BLaER1 (cell line): ENCODE results near the gene DIP2A.

Experiments
- H3K27ac ChIP-seq: shearing (Covaris generic); formaldehyde crosslinking; 2 replicates; pipeline ENCODE4 v1.8.1; 2022
- H3K27me3 ChIP-seq: shearing (Covaris generic); formaldehyde crosslinking; 2 replicates; pipeline ENCODE4 v1.8.1; 2022
- H3K36me3 ChIP-seq: shearing (Covaris generic); formaldehyde crosslinking; 2 replicates; pipeline ENCODE4 v1.8.1; 2022
- H3K4me1 ChIP-seq: shearing (Covaris generic); formaldehyde crosslinking; 2 replicates; pipeline ENCODE4 v1.8.1; 2022
- H3K4me2 ChIP-seq: shearing (Covaris generic); formaldehyde crosslinking; 2 replicates; pipeline ENCODE4 v1.8.1; 2022
- H3K4me3 ChIP-seq: shearing (Covaris generic); formaldehyde crosslinking; 2 replicates; pipeline ENCODE4 v1.8.1; 2022
- H3K9ac ChIP-seq: shearing (Covaris generic); formaldehyde crosslinking; 2 replicates; pipeline ENCODE4 v1.8.1; 2022
- H3K9me3 ChIP-seq: shearing (Covaris generic); formaldehyde crosslinking; 2 replicates; pipeline ENCODE4 v1.8.1; 2022
- H4K20me1 ChIP-seq: shearing (Covaris generic); formaldehyde crosslinking; 2 replicates; pipeline ENCODE4 v1.8.1; 2022
- Cebpa-rat ChIP-seq: shearing (Covaris generic); IDR thresholded peaks from 2 replicates; pipeline ENCODE4 v1.8.1; 2022

Gene DIP2A

GRCh38 chr21:46477765-46478164 is 19.1 kb downstream of the DIP2A start:
- Histone ChIP-seq H4K20me1 (peaks cover 17% of the 10 kb centered on the region; the same call in 1 of the 2 replicates), H3K9ac (no peak overlapping the region), H3K4me2 (no peak overlapping the region), H3K9me3 (0 out of 2 replicates have a peak, but pooled peaks cover 3% of the 10 kb centered on the region), H3K4me3 (no peak overlapping the region), H3K36me3 (peaks cover 46% of the 10 kb centered on the region), H3K4me1 (no peaks in the 10 kb centered on the region), H3K27ac (no peak overlapping the region), H3K27me3 (no peaks in the 10 kb centered on the region)
- no peak for TF ChIP-seq Cebpa-rat

DNA sequence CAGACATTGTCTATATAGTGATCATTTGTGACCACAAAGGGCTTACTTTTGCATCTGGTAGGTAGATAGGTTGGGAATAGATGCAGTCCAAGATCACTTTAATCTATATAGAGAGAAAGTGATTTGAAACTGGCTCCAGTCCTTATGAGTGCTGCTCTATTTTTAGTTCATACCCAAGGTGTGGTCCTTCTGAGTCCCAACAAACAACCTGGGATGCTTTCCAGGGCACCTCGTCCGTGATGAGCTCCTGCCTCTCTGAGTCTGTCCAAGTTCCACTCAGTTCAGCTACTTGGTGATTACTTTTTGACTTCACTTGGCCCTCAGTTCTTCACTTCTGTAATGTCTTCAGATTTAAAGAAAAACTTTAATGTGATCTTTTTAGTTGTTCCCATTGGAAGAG is 20.2 kb downstream of the DIP2A start:
- Histone ChIP-seq H3K9me3 (0 out of 2 replicates have a peak, but pooled peaks cover 3% of the 10 kb centered on the region), H3K36me3 (peaks cover 46% of the 10 kb centered on the region), H3K27me3 (no peaks in the 10 kb centered on the region), H3K4me2 (no peak overlapping the region), H3K27ac (no peak overlapping the region), H3K4me1 (no peaks in the 10 kb centered on the region), H4K20me1 (peaks cover 28% of the 10 kb centered on the region; the same call in 1 of the 2 replicates), H3K9ac (no peak overlapping the region), H3K4me3 (no peak overlapping the region)
- no peak for TF ChIP-seq Cebpa-rat

DNA sequence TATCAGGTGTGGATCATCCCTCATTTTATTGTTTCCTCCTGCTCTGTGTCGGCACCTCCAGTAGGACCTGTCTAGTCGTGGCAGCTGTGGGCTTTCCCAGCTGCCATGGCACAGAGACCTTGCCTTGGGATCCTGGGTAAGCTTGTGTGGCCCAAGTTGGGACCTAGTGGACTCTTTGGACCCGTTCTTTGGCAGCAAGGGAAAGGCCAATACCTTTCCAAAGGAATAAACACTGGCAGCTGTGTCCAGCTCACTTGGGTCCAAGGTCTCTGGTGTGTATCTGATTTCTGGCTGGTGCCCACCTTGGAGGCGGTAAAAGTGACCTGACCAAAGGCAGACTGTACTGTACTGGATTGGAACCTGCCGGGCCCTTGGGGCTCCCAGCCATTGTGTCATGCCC is 21.8 kb downstream of the DIP2A start:
- no peak for TF ChIP-seq Cebpa-rat
- H3K27ac ChIP-seq: no peak overlapping the region
- 0 out of 2 replicates have a peak, but pooled peaks cover 3% of the 10 kb centered on the region for H3K9me3 ChIP-seq
- peaks cover 34% of the 10 kb centered on the region; the same call in 1 of the 2 replicates for H4K20me1 ChIP-seq
- H3K4me1 ChIP-seq: no peaks in the 10 kb centered on the region
- no peak overlapping the region for H3K9ac ChIP-seq
- H3K36me3 ChIP-seq: peaks cover 51% of the 10 kb centered on the region
- no peak overlapping the region for H3K4me3 ChIP-seq
- H3K27me3 ChIP-seq: no peaks in the 10 kb centered on the region
- H3K4me2 ChIP-seq: no peak overlapping the region

DNA sequence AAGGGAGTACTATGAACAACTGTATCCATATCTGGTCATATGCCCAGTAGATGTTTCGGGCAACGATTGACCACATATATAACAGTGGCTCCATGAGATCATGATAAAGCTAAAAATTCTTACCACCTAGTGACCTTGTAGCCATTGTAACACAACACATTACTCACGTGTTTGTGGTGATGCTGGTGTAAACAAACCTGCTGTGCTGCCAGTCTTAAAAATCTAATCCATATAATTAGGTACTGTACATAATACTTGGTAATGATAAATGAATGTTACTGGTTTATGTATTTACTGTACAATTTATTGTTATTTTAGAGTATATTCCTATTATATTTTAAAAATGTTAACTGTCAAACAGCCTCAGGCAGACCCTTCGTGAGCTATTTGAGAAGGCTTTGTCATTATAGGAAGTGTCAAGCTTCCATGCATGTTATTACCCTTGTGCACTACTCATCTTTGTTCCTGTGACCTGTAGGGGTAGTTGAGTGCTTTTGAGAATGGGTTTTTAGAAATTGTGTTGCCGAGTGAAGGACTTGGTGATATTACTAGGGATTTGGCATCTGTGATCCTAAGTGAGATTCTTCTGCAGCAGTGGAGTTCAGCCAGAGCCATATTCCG is 23.6 kb downstream of the DIP2A start:
- H3K4me2 ChIP-seq: no peak overlapping the region
- peaks cover 34% of the 10 kb centered on the region; the same call in 1 of the 2 replicates for H4K20me1 ChIP-seq
- no peak overlapping the region for H3K4me3 ChIP-seq
- no peaks in the 10 kb centered on the region for H3K4me1 ChIP-seq
- no peaks in the 10 kb centered on the region for H3K27me3 ChIP-seq
- no peak overlapping the region for H3K27ac ChIP-seq
- H3K36me3 ChIP-seq: peaks cover 56% of the 10 kb centered on the region
- no peaks in the 10 kb centered on the region for H3K9me3 ChIP-seq
- H3K9ac ChIP-seq: no peak overlapping the region
- TF ChIP-seq Cebpa-rat: no peak

GRCh38 chr21:46482846-46483231 is 24.1 kb downstream of the DIP2A start:
- H4K20me1 ChIP-seq: peaks cover 34% of the 10 kb centered on the region; the same call in 1 of the 2 replicates
- H3K27me3 ChIP-seq: no peaks in the 10 kb centered on the region
- no peak for TF ChIP-seq Cebpa-rat
- no peaks in the 10 kb centered on the region for H3K9me3 ChIP-seq
- no peak overlapping the region for H3K4me3 ChIP-seq
- no peak overlapping the region for H3K27ac ChIP-seq
- no peaks in the 10 kb centered on the region for H3K4me1 ChIP-seq
- no peak overlapping the region for H3K9ac ChIP-seq
- H3K4me2 ChIP-seq: no peak overlapping the region
- H3K36me3 ChIP-seq: peaks cover 54% of the 10 kb centered on the region

GRCh38 chr21:46483300-46484295 is 24.9 kb downstream of the DIP2A start:
- TF ChIP-seq Cebpa-rat: no peak
- H3K9ac ChIP-seq: no peak overlapping the region
- no peaks in the 10 kb centered on the region for H3K9me3 ChIP-seq
- H3K4me3 ChIP-seq: no peak overlapping the region
- no peak overlapping the region for H3K4me2 ChIP-seq
- no peaks in the 10 kb centered on the region for H3K4me1 ChIP-seq
- H3K36me3 ChIP-seq: peaks cover 56% of the 10 kb centered on the region
- H4K20me1 ChIP-seq: peaks cover 34% of the 10 kb centered on the region; the same call in 1 of the 2 replicates
- H3K27ac ChIP-seq: no peak overlapping the region
- no peaks in the 10 kb centered on the region for H3K27me3 ChIP-seq

DNA sequence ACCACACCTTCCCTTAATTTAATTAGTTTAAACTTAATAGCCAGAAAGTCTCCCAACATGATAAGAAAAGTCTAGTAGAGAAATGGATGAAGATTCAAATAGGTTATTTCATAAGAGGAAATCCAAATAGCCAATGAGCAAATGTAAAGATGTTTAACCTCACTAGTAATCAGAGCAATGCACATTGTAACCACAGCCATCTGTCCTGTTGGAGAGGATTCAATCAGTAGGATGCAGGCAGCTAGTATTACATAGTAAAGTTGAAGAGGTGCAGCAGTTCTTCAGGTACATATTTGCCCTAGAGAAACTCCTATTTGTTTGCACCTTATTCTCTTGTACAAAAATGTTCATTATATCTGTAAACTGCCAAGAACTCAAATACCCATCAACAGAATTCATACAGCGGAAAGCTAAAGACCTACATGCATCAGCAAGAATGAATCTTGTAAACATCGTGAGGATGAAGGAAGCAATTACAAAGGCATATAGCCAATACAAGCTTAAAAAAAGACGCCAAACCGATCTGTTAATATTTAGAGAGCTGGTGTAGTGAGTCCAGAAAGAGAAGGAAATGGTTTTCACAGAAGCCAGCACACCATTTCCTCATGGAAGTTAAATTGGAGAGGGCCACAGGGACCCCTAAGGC is 27.9 kb downstream of the DIP2A start:
- no peak overlapping the region for H3K9ac ChIP-seq
- H4K20me1 ChIP-seq: peaks cover 37% of the 10 kb centered on the region
- H3K9me3 ChIP-seq: no peaks in the 10 kb centered on the region
- no peak overlapping the region for H3K27ac ChIP-seq
- H3K27me3 ChIP-seq: no peaks in the 10 kb centered on the region
- peaks cover 58% of the 10 kb centered on the region for H3K36me3 ChIP-seq
- no peak overlapping the region for H3K4me2 ChIP-seq
- no peak overlapping the region for H3K4me3 ChIP-seq
- TF ChIP-seq Cebpa-rat: no peak
- H3K4me1 ChIP-seq: no peaks in the 10 kb centered on the region

GRCh38 chr21:46489162-46489663 is 30.5 kb downstream of the DIP2A start:
- Histone ChIP-seq H3K4me1 (no peaks in the 10 kb centered on the region), H3K9me3 (peaks cover 20% of the 10 kb centered on the region), H3K4me3 (no peak overlapping the region), H3K27me3 (no peaks in the 10 kb centered on the region), H3K4me2 (no peak overlapping the region), H3K27ac (no peak overlapping the region), H3K36me3 (peaks cover 77% of the 10 kb centered on the region), H4K20me1 (peaks cover 18% of the 10 kb centered on the region), H3K9ac (no peak overlapping the region)
- no peak for TF ChIP-seq Cebpa-rat

DNA sequence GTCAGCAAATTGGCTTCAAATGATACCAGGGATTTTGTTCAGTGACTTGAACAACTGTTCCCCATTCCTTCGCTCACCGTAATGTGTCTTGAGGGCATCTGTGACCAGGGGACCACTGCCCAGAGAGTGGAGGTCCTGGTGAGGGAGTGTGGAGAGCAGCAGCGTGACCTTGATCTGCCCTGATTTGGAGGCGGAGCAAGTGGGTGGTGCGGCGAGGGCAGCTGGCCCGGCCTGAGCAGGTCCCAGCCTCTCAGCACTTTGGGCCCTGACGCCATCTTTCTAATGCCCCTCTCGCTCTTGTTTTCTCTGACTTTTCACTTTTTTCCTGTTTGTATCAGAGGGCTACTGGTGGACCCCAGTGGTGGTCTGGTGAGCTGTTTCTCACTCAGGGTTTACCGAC is 31.1 kb downstream of the DIP2A start:
- Histone ChIP-seq H3K9ac (no peak overlapping the region), H3K9me3 (peaks cover 23% of the 10 kb centered on the region), H3K4me1 (no peaks in the 10 kb centered on the region)

More for the DNA sequence above, 31.1 kb downstream of the DIP2A start:
- Histone ChIP-seq H3K36me3 (peaks cover 83% of the 10 kb centered on the region), H3K4me3 (no peak overlapping the region), H3K4me2 (no peak overlapping the region), H3K27ac (no peak overlapping the region), H4K20me1 (peaks cover 16% of the 10 kb centered on the region), H3K27me3 (no peaks in the 10 kb centered on the region)
- no peak for TF ChIP-seq Cebpa-rat
